Measurements from ENCODE around the gene PRDM16. TPM values are rescaled to one million over a fixed set of nuclear protein-coding genes. Genes with fewer than 3 reads are reported as not detected.

The PRDM16 gene
- total RNA-seq, 2 donors from 2014 or later: 0.79 to 6.1 TPM

- intact Hi-C loops (cut with DNase I): no loop called here
- no peak overlapping the region for H3K4me3 ChIP-seq
- peaks cover 8% of the 10 kb centered on the region for H3K4me1 ChIP-seq
- no peak for DNase-seq
- no peaks in the 10 kb centered on the region for H3K27me3 ChIP-seq
- no peaks in the 10 kb centered on the region for H3K36me3 ChIP-seq
- H3K27ac ChIP-seq: no peak overlapping the region
- no peaks in the 10 kb centered on the region for H3K9me3 ChIP-seq
- H3K9ac ChIP-seq (ENCODE audit: low read depth in 2 of 2, low read length in 2 of 2): no peak overlapping the region
- TF ChIP-seq CTCF (IDR thresholded peaks at IDR 0.05): no peak
These were observed 259.1 kb downstream of the PRDM16 start for GRCh38 chr1:3327936-3328590.

GRCh38 chr1:3329640-3330281, 260.8 kb downstream of the PRDM16 start:
- H3K9me3 ChIP-seq: no peaks in the 10 kb centered on the region
- H3K4me1 ChIP-seq: no peaks in the 10 kb centered on the region
- intact Hi-C loops (cut with DNase I): no loop called here
- H3K9ac ChIP-seq (ENCODE audit: low read depth in 2 of 2, low read length in 2 of 2): no peak overlapping the region
- H3K27ac ChIP-seq: no peak overlapping the region
- H3K36me3 ChIP-seq: no peaks in the 10 kb centered on the region
- no peak overlapping the region for H3K4me3 ChIP-seq
- no peaks in the 10 kb centered on the region for H3K27me3 ChIP-seq
- DNase-seq: no peak
- TF ChIP-seq CTCF (IDR thresholded peaks at IDR 0.05): no peak

- H3K36me3 ChIP-seq: no peaks in the 10 kb centered on the region
- intact Hi-C loops (cut with DNase I): no loop called here
- no peak for TF ChIP-seq CTCF (IDR thresholded peaks at IDR 0.05)
- H3K9me3 ChIP-seq: no peaks in the 10 kb centered on the region
- no peak overlapping the region for H3K4me3 ChIP-seq
- no peak overlapping the region for H3K9ac ChIP-seq (ENCODE audit: low read depth in 2 of 2, low read length in 2 of 2)
- no peaks in the 10 kb centered on the region for H3K4me1 ChIP-seq
- H3K27me3 ChIP-seq: no peaks in the 10 kb centered on the region
- no peak overlapping the region for H3K27ac ChIP-seq
- no peak for DNase-seq
These were observed 261.8 kb downstream of the PRDM16 start for GRCh38 chr1:3330771-3331245.

GRCh38 chr1:3331564-3331963, 262.6 kb downstream of the PRDM16 start:
- Histone ChIP-seq H3K4me1 (no peaks in the 10 kb centered on the region), H3K27me3 (no peaks in the 10 kb centered on the region), H3K9ac (ENCODE audit: low read depth in 2 of 2, low read length in 2 of 2) (no peak overlapping the region), H3K27ac (no peak overlapping the region), H3K9me3 (no peaks in the 10 kb centered on the region), H3K36me3 (no peaks in the 10 kb centered on the region), H3K4me3 (no peak overlapping the region)
- intact Hi-C loops (cut with DNase I): no loop called here
- no peak for TF ChIP-seq CTCF (IDR thresholded peaks at IDR 0.05)
- DNase-seq: no peak

- Histone ChIP-seq H3K36me3 (no peaks in the 10 kb centered on the region), H3K4me1 (no peaks in the 10 kb centered on the region), H3K9ac (ENCODE audit: low read depth in 2 of 2, low read length in 2 of 2) (no peak overlapping the region), H3K4me3 (no peak overlapping the region), H3K27ac (no peak overlapping the region), H3K27me3 (no peaks in the 10 kb centered on the region), H3K9me3 (no peaks in the 10 kb centered on the region)
- DNase-seq: no peak
- TF ChIP-seq CTCF (IDR thresholded peaks at IDR 0.05): no peak
- intact Hi-C loops (cut with DNase I): no loop called here
These were observed 263.0 kb downstream of the PRDM16 start for GRCh38 chr1:3332043-3332442.

Data from colonic mucosa (tissue), 4 donors.